C4-2B (cell line): ENCODE measurements around the gene PRRT1.

Experiments
- ZFX ChIP-seq: fragments of 450-650 bp; IDR thresholded peaks from 2 replicates; pipeline ENCODE4 v1.6.1; 2017
- TF ChIP-seq, protein P1 (sequence below): fragments of 450-650 bp; conservative IDR thresholded peaks from 2 replicates; pipeline ENCODE4 v1.5.1; 2017; ENCODE audit warnings: mild to moderate bottlenecking

DNA sequence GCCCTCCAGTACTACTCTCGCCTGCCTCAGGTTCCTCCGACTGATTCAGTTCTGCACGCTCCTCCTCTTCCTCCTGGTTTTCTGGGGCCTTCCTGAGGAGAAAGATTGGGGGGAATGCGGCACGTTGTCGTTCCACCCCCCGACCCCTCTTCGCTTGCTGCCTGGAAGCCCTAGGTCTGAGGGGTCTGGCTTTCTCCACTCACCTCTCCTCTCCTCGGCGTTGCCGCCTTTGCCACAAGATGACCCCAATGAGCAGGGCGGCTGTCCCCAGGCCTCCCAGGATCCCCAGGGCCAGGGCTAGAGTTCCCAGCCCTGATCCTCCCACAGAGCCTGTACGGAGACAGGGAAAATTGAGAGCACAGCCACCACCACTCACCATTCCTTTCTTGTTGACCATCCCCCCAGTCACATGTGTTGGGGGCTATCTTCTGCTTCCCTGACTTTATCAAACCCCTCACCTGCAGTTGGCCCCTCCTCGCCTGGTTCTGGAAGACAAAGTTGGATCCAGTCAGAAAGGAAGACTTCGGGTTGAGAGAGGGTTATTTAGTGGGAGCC, 29.5 kb upstream of the PRRT1 start:
- TF ChIP-seq, protein P1, sequence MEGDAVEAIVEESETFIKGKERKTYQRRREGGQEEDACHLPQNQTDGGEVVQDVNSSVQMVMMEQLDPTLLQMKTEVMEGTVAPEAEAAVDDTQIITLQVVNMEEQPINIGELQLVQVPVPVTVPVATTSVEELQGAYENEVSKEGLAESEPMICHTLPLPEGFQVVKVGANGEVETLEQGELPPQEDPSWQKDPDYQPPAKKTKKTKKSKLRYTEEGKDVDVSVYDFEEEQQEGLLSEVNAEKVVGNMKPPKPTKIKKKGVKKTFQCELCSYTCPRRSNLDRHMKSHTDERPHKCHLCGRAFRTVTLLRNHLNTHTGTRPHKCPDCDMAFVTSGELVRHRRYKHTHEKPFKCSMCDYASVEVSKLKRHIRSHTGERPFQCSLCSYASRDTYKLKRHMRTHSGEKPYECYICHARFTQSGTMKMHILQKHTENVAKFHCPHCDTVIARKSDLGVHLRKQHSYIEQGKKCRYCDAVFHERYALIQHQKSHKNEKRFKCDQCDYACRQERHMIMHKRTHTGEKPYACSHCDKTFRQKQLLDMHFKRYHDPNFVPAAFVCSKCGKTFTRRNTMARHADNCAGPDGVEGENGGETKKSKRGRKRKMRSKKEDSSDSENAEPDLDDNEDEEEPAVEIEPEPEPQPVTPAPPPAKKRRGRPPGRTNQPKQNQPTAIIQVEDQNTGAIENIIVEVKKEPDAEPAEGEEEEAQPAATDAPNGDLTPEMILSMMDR: no peak
- TF ChIP-seq ZFX: no peak
